ENCODE results near the gene TICRR.

TICRR gene

DNA sequence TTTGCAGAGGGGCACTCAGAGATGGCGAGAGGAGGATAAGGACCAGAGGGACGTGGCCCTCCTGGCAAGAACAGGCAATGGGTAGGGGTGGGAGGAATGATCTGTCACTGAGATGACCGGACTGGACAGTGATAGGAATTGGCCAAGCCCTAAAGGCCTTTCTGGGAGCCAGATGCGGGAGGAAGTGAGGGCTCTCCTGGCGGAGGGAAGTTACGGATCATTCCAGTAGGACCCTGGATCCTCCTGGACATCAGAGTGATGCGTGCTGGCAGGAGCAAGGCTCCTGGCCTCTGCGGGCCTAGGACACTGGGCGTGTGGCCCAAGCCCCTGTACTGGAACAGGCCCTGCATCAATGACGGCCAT lies 56.6 kb downstream of the TICRR start:
- Histone ChIP-seq H3K4me1 (ENCODE audit: control insufficient read depth in 1 of 2, insufficient read depth in 2 of 2, low read length in 2 of 2) (no peaks in the 10 kb centered on the region), H3K4me3 (ENCODE audit: low read depth in 1 of 2, low read length in 2 of 2) (no peak overlapping the region), H3K9me3 (ENCODE audit: control insufficient read depth in 1 of 2, low read length in 2 of 2) (no peaks in the 10 kb centered on the region), H3K27me3 (ENCODE audit: low read depth, low read length) (no peaks in the 10 kb centered on the region), H3K27ac (ENCODE audit: low read length) (no peak overlapping the region), H3K36me3 (ENCODE audit: control insufficient read depth in 1 of 2, insufficient read depth in 2 of 2, low read length in 2 of 2) (peaks cover 21 to 62% of the 10 kb centered on the region in 2 donors)

DNA sequence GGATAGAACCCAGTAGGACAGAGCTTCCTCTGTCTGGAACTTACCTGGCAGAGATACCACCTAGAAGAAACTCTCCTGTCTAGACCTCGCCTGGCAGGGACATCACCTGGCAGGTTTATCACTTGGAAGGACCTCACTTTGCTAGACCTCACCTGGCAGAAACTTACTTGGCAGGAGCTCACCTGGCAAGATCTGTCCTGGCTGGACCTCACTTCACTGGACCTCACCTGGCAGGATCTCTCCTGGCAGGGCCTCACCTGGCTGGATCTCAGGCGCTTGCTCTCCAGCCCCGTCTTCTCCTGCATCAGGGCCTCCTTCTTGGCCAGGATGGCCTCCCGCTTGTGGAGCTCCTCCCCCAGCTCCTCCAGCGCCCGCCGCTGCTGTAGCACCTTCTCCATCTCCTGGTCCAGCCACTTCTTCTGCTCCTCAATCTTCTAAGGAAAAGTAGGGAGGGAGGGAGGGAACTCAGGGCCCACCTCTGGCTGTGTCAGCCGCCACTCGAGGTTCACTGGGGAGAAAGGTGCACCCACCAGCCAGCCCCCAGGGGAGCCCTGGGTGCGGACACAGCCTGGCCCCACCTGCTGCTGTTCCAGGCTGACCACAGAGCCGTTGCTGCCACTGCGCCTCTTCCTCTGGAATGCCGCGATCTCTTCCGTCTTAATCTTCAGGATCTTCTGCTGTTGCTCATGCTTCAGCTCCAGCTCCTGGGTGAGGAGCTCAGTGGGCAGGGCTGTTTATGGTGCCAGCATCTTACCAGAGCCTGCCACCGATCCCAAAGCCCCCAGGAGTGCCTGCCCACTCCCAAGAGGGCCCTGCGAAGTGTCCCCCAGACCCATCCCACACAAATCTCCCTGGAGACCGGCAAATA lies 57.5 kb downstream of the TICRR start:
- Histone ChIP-seq H3K27ac (ENCODE audit: low read length) (no peak overlapping the region), H3K9me3 (ENCODE audit: control insufficient read depth in 1 of 2, low read length in 2 of 2) (no peaks in the 10 kb centered on the region), H3K27me3 (ENCODE audit: low read depth, low read length) (no peaks in the 10 kb centered on the region), H3K36me3 (ENCODE audit: control insufficient read depth in 1 of 2, insufficient read depth in 2 of 2, low read length in 2 of 2) (peaks cover 21 to 55% of the 10 kb centered on the region in 2 donors), H3K4me3 (ENCODE audit: low read depth in 1 of 2, low read length in 2 of 2) (no peak overlapping the region), H3K4me1 (ENCODE audit: control insufficient read depth in 1 of 2, insufficient read depth in 2 of 2, low read length in 2 of 2) (no peaks in the 10 kb centered on the region)

DNA sequence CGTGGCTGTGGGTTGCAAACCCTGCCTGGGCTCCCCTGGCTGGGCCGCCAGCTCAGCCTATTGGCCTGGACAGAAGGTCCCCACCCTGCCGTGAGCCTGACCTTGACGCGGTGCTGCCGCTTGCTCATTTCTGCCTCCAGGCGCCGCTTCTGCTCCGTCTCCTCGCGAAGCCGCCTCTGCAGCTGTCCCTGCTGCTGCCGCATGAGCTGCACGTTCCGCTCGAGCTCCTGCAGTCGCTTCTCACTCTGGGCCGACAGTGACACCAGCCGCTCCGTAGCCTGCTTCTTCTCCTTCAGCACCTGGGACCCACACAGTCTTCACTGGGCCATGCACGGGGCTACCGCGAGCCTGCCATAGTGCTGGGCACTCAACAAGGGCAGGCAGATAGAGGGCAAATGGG lies 58.3 kb downstream of the TICRR start:
- Histone ChIP-seq H3K9me3 (ENCODE audit: control insufficient read depth in 1 of 2, low read length in 2 of 2) (no peaks in the 10 kb centered on the region), H3K4me1 (ENCODE audit: control insufficient read depth in 1 of 2, insufficient read depth in 2 of 2, low read length in 2 of 2) (no peaks in the 10 kb centered on the region), H3K27ac (ENCODE audit: low read length) (no peak overlapping the region), H3K36me3 (ENCODE audit: control insufficient read depth in 1 of 2, insufficient read depth in 2 of 2, low read length in 2 of 2) (peaks cover 21 to 48% of the 10 kb centered on the region in 2 donors), H3K27me3 (ENCODE audit: low read depth, low read length) (no peaks in the 10 kb centered on the region), H3K4me3 (ENCODE audit: low read depth in 1 of 2, low read length in 2 of 2) (no peak overlapping the region)

DNA sequence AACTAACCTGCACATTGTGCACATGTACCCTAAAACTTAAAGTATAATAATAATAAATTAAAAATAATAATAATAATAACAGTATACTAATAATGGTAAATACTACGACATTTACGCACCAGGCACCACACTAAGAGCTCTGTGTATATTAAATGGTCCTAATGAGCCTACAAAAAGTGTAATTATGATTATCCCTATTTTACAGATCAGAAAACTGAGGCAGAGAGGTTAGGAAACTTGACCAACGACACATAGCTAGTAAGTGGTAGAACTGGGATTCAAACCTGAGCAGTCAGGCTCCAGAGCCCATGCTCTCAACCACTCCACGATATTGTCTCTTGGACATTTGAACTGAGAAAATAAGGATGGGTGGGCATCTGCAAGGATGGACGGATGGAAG lies 65.0 kb downstream of the TICRR start:
- H3K4me3 ChIP-seq (ENCODE audit: low read depth in 1 of 2, low read length in 2 of 2), result no peak overlapping the region
- no peaks in the 10 kb centered on the region for H3K27me3 ChIP-seq (ENCODE audit: low read depth, low read length)
- H3K9me3 ChIP-seq (ENCODE audit: control insufficient read depth in 1 of 2, low read length in 2 of 2), result no peaks in the 10 kb centered on the region
- H3K36me3 ChIP-seq (ENCODE audit: control insufficient read depth in 1 of 2, insufficient read depth in 2 of 2, low read length in 2 of 2), result peaks cover 0 to 10% of the 10 kb centered on the region in 2 donors
- H3K27ac ChIP-seq (ENCODE audit: low read length), result no peak overlapping the region
- no peaks in the 10 kb centered on the region for H3K4me1 ChIP-seq (ENCODE audit: control insufficient read depth in 1 of 2, insufficient read depth in 2 of 2, low read length in 2 of 2)

DNA sequence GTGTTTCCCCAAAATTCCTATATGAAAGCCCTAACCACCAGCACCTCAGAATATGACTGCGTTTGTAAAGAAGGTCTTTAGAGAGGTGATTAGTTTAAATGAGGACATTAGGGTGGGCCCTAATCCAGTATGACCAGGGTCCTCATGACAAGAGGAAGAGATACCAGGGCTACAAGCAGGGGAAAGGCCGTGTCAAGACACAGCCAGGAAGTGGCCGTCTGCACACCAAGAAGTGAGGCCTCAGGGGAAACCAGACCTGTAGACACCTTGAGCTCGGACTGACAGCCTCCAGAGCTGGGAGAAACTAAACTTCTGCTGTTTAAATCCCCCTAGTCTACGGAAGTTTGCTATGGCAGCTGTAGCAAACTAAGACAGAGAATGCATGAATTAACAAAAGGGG lies 65.8 kb downstream of the TICRR start:
- Histone ChIP-seq H3K27me3 (ENCODE audit: low read depth, low read length) (no peaks in the 10 kb centered on the region), H3K9me3 (ENCODE audit: control insufficient read depth in 1 of 2, low read length in 2 of 2) (no peaks in the 10 kb centered on the region), H3K4me1 (ENCODE audit: control insufficient read depth in 1 of 2, insufficient read depth in 2 of 2, low read length in 2 of 2) (no peaks in the 10 kb centered on the region), H3K27ac (ENCODE audit: low read length) (no peak overlapping the region), H3K4me3 (ENCODE audit: low read depth in 1 of 2, low read length in 2 of 2) (no peak overlapping the region), H3K36me3 (ENCODE audit: control insufficient read depth in 1 of 2, insufficient read depth in 2 of 2, low read length in 2 of 2) (peaks cover 0 to 10% of the 10 kb centered on the region in 2 donors)

DNA sequence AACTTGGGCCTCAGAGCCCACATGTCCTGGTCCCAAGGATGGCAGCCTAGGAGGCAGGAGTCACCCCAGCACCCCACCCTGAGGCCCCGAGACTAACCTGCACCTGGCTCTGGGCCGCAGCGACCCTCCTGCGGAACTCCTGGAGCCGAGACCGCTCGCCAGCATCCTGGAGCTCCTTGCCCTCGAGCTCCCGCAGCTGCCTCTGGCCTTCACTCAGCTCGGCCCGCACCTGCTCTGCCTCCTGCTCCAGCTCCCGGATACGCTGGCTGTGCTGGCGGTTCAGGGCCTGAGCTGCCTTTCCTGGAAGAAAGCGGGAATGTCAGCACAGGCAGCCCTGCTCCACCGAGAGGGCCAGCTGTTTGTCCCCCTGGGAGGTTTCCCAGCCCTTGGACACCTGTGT lies 66.8 kb downstream of the TICRR start:
- peaks cover 0 to 10% of the 10 kb centered on the region in 2 donors for H3K36me3 ChIP-seq (ENCODE audit: control insufficient read depth in 1 of 2, insufficient read depth in 2 of 2, low read length in 2 of 2)
- no peaks in the 10 kb centered on the region for H3K27me3 ChIP-seq (ENCODE audit: low read depth, low read length)
- H3K9me3 ChIP-seq (ENCODE audit: control insufficient read depth in 1 of 2, low read length in 2 of 2), result no peaks in the 10 kb centered on the region
- no peak overlapping the region for H3K4me3 ChIP-seq (ENCODE audit: low read depth in 1 of 2, low read length in 2 of 2)
- peaks cover 0 to 2% of the 10 kb centered on the region in 2 donors for H3K4me1 ChIP-seq (ENCODE audit: control insufficient read depth in 1 of 2, insufficient read depth in 2 of 2, low read length in 2 of 2)
- H3K27ac ChIP-seq (ENCODE audit: low read length), result no peak overlapping the region

DNA sequence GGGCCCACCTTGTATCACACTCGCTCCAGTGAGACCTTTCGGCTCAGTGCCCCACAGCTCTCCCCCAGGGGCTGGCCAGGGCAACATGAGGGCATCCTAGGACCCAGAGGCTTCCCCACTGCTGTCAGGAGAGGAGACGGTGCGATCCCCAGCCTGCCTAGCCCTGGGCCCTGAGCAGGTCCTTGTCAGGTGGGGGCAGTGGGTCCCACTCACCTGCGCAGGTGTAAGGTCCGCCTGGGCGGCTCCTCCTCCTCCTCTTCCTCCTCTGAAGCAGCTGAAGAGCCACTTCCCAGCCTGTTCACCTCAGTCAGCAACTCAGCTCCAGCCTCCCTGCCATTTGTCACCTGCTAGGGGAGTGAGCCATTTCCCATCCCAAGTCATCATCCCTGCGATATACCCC lies 70.4 kb downstream of the TICRR start:
- H3K4me1 ChIP-seq (ENCODE audit: control insufficient read depth in 1 of 2, insufficient read depth in 2 of 2, low read length in 2 of 2), result peaks cover 0 to 4% of the 10 kb centered on the region in 2 donors
- no peaks in the 10 kb centered on the region for H3K9me3 ChIP-seq (ENCODE audit: control insufficient read depth in 1 of 2, low read length in 2 of 2)
- no peak overlapping the region for H3K4me3 ChIP-seq (ENCODE audit: low read depth in 1 of 2, low read length in 2 of 2)
- peaks cover 0 to 15% of the 10 kb centered on the region in 2 donors for H3K36me3 ChIP-seq (ENCODE audit: control insufficient read depth in 1 of 2, insufficient read depth in 2 of 2, low read length in 2 of 2)
- no peaks in the 10 kb centered on the region for H3K27me3 ChIP-seq (ENCODE audit: low read depth, low read length)
- no peak overlapping the region for H3K27ac ChIP-seq (ENCODE audit: low read length)

DNA sequence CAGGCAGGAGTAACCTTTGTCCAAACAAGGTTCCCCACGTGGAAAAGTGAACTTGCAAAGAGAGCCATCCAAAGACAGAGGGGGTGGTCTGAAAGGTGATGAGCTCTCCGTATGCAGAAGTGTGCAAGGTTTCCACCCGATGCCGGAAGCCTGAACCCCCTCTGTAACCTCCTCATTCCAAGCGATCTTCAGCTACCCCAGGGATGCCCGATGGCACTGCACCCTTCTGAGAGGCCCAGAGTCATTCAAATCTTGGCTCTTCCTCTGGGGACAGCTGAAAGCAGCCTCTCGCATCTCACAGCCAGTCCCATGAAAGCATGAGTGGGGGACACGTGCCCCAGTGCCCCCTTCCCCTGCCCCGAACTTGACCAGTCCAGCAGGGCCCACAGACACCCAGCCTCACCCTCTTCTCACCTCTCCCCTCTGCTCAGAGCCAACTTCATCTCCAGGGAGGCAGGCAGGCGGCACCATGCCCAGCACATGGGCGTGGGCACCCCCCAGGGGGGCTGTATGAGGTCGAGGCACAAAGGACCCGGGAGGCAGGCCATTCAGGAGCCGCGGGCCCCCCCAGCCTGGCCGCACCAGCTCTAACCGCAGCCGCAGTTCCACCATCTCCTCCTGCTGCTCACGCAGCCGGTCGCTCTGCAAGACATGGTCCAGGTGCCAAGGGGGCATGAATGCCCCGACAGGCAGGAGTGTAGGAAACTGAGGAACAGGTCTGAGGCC lies 71.3 kb downstream of the TICRR start:
- H3K9me3 ChIP-seq (ENCODE audit: control insufficient read depth in 1 of 2, low read length in 2 of 2), result no peaks in the 10 kb centered on the region
- H3K27ac ChIP-seq (ENCODE audit: low read length), result no peak overlapping the region
- no peaks in the 10 kb centered on the region for H3K27me3 ChIP-seq (ENCODE audit: low read depth, low read length)
- peaks cover 0 to 12% of the 10 kb centered on the region in 2 donors for H3K36me3 ChIP-seq (ENCODE audit: control insufficient read depth in 1 of 2, insufficient read depth in 2 of 2, low read length in 2 of 2)
- H3K4me1 ChIP-seq (ENCODE audit: control insufficient read depth in 1 of 2, insufficient read depth in 2 of 2, low read length in 2 of 2), result peaks cover 0 to 4% of the 10 kb centered on the region in 2 donors
- H3K4me3 ChIP-seq (ENCODE audit: low read depth in 1 of 2, low read length in 2 of 2), result no peak overlapping the region

DNA sequence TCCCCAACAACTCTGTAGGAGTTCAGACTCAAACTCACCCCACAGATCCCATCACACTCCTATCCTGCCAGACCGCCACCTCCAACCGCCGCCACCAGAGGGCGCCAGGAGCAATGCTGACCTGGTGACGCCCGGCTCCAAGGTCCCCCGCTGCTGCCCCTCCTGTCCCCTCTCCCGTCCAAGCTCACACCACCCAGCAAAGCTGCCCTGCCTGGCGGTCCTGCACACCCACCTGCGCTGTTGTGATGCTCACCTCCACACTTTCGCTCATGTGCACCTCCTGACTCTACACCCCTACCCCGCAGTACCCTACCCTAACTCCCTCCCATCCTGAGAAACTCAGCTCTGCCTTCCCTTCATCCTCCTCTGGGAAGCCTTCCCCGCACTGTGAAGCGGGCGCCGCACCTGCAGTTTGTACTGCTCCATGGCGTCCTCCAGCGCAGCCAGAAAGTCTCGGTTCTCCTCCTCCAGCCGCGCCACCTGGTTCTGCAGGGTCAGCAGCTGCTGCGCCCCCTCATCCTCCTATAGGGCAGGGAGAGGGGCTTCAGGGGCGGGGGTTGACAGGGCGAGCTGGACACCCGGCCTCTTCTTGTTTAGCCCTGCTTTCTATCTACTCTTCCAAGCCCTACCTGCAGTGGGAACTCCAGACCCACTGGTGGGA lies 72.1 kb downstream of the TICRR start:
- H3K4me3 ChIP-seq (ENCODE audit: low read depth in 1 of 2, low read length in 2 of 2), result no peak overlapping the region
- H3K36me3 ChIP-seq (ENCODE audit: control insufficient read depth in 1 of 2, insufficient read depth in 2 of 2, low read length in 2 of 2), result peaks cover 0 to 5% of the 10 kb centered on the region in 2 donors
- H3K4me1 ChIP-seq (ENCODE audit: control insufficient read depth in 1 of 2, insufficient read depth in 2 of 2, low read length in 2 of 2), result peaks cover 0 to 4% of the 10 kb centered on the region in 2 donors
- H3K27ac ChIP-seq (ENCODE audit: low read length), result no peak overlapping the region
- H3K27me3 ChIP-seq (ENCODE audit: low read depth, low read length), result no peaks in the 10 kb centered on the region
- no peaks in the 10 kb centered on the region for H3K9me3 ChIP-seq (ENCODE audit: control insufficient read depth in 1 of 2, low read length in 2 of 2)

DNA sequence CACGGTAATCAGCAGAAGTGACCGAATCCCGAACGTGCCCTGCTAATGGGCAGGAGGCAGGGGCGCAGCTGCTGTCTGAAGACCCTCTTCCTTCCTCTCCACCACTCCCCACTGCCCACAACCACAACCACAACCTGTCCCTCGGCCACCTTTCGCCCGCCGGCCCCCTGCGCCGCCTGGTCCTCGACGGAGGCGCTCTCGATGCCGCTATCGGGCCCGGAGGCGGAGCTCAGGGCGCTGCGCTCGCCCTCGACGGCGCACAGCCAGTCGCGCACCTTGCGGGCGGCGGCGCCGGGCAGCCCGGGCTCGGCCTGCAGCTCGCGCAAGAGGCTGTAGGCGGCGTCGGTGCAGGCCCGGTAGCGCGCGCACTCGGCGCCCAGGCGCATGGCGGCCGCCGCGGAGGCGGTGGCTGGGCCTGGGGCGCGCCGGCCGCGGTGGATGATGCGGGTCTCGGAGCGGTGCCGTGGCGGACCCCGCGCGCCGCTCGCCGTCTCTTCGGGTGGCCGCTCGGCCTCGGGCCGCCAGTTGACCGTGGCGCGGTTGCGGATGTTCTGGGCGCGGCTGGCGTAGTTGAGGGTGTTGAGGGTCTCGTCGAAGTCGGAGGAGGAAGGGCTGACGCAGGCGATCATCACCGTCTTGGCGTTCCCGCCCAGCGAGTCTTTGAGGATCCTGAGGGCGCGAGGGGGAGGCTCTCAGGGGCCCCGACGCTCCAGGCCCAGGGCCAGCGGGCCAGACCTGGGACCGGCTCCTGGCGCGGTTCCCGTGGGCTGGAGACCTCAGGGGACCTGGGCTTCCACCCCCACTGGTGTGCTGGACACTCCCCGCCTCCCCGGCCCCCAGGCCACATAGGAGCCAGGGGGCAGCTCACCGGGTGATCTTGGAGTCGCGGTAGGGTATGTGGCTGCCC lies 73.1 kb downstream of the TICRR start:
- peaks cover 0 to 5% of the 10 kb centered on the region in 2 donors for H3K36me3 ChIP-seq (ENCODE audit: control insufficient read depth in 1 of 2, insufficient read depth in 2 of 2, low read length in 2 of 2)
- no peak overlapping the region for H3K27ac ChIP-seq (ENCODE audit: low read length)
- H3K4me1 ChIP-seq (ENCODE audit: control insufficient read depth in 1 of 2, insufficient read depth in 2 of 2, low read length in 2 of 2), result peaks cover 0 to 4% of the 10 kb centered on the region in 2 donors
- H3K4me3 ChIP-seq (ENCODE audit: low read depth in 1 of 2, low read length in 2 of 2), result no peak overlapping the region
- no peaks in the 10 kb centered on the region for H3K27me3 ChIP-seq (ENCODE audit: low read depth, low read length)
- H3K9me3 ChIP-seq (ENCODE audit: control insufficient read depth in 1 of 2, low read length in 2 of 2), result no peaks in the 10 kb centered on the region
